Hippocampal formation (tissue), 2 donors: ENCODE results near the gene GLA.

Experiments used
- DNase-seq, 2 donors: peaks; one replicate each; lab custom pipeline; 2025; lab: John Stamatoyannopoulos, UW

Gene GLA

DNA sequence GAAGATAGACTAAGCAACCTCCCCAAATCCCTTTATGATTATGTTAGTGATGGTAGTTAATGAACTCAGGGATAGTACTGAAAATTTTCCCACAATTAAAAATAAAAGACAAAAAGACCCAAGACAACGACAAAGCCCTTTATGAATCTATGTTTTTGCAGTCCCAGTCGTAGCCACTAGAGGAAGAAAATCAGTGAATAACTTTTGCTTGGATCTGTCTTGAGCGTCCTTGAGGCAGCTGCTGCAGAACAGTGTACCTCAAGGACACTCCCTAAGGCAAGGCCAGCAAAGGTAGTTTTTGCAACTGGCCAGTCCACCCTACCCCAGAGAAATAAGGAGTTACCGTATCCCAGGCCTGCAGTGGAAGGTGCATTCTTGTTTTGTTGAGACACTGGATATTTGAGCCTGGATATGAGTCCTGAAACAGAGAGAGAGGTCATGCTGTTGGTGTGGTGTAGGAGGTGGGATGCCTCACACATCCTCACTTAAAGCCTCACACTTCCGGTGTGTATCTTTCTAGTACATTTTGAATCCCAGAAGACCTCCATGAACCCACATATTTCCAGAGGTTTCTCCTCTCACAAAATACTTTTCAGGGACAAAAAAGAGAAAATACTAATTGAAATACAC is 50.4 kb downstream of the GLA start:
- no peak for DNase-seq

DNA sequence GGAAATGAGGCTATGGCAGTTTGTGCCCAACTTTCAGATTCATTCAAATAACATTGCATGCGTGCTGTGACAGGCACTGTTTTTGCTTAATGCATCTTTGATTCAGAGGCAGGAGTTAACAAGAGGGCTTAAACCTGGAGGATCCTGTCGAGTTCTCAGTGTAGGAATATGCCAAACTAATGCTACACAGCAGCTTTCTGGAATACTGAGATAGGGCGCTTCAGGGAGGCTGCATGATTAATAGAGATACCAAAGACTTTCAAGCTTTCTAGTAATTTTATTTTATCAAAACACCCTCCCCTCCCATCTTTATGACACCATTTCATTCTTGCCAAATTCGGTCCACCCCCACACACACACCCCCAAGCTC is 58.5 kb downstream of the GLA start:
- DNase-seq: no peak

DNA sequence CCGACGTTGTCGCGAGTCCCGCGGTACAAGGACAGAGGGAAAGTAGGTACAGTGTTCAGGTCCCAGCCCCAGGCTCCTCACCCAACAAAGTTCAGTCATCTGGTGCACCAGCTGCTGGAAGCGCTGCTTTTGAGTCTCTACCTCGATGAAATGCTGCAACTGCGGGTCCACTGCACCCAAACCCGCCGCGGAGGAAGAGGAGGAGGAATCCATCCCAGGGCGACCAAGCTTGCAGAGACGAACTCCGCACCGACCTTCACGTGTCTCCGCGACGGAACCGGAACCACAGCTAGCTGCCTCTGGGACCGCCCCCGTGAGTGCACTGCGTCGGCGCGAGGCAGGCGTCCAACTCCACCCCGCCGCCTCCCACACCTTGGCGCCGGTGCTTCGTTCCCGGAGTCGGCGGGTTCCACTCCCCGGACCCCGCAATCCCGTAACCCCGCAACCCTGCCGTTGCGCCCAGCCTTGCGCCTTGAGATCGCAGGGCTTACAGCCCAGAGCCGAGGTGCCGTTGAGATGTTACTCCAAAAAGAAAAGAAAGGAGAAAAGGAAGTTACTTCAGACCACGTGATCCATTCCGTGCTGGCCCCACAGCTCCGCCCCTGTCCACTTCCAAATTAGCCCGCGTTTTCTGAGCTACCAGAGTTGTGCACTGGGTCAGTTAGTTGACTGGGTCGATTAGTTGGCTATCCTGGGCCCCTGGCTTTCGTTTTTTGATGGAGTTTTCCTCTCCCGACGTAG is 59.1 kb downstream of the GLA start, which contains the start of gene TIMM8A:
TSS of gene TIMM8A (minus strand) at position 291 of the 741 bp plus-strand sequence. CDS start at position 213, 78 bp downstream.
- DNase-seq: peak; percentile 8 to 60

DNA sequence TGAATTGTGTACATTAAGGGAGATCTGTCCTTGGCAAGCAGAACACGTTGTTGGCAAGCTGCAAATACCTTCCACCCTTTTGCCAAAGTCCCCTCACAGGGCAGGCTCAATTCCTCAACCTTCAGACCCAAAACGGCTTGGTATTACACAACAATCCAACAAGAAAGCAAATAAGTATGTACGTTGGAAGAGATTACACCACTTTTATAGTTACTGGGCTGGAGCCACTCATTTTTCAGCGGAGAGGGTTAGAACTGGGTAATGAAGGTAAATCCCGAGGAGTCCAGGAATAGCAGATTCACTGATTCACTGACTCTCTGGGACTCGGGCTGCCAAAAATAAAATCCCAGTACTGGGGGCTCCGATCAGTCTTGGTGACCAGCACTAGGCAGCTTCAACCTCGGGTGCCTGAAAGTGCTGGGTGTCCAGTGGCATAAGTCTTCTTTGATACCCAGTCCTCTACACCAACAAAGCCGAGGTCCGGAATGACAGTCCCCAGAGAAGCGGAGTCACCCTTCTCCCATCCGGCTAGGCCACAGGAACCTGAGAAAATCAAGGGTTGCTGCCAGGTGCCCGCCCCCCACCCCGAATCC is 59.8 kb downstream of the GLA start:
- peak in 1 of 2 donors; percentile 14 for DNase-seq
